HCT116 (cell line): Measurements from ENCODE around the gene PHF21A. TPM values are rescaled to one million over a fixed set of nuclear protein-coding genes. Genes with fewer than 3 reads are reported as not detected.
A peak's percentile ranks its signal among the peaks of the same experiment; 100 is the strongest.
"Not testable (repeated sequence)": the region's sequence is repeated elsewhere in the genome, so short reads cannot be mapped to it uniquely, and the experiment has no call there.

Experiments
- ATAC-seq: fragments of 200-7000 bp; cut with Tn5 transposase; 2 replicates; pipeline ENCODE4 v1.9.1; 2020; ENCODE audit warnings: mild to moderate bottlenecking, moderate library complexity
- BruUV-seq: library from RNA; stranded (reverse); fragments of 400-500 nt; replicated peaks from 2 replicates; lab custom pipeline; 2021; lab: Mats Ljungman, UMichigan
- CTCF ChIA-PET: fragments of 300-600 bp; sonication (Branson Sonifier 250); formaldehyde crosslinking; loops from one replicate; lab custom pipeline; 2021; ENCODE audit warnings: antibody characterized with exemption; lab: Charles Lee
- POLR2A ChIA-PET: fragments of 300-600, 350-600 bp; sonication (Branson Sonifier 250); formaldehyde crosslinking; loops from one replicate; lab custom pipeline; 2021; ENCODE audit warnings: antibody characterized with exemption; lab: Charles Lee
- RAD21 ChIA-PET, 2 experiments: fragments of 300-600 bp; sonication (Branson Sonifier 250); formaldehyde crosslinking; loops; one replicate each; lab custom pipeline; 2023; ENCODE audit warnings: low total read pairs in 2 of 2; ENCODE audit not compliant: uncharacterized antibody in 2 of 2, unreplicated experiment in 2 of 2, low non-redundant PET in 1 of 2; lab: Charles Lee
- DNase-seq: peaks from one replicate; pipeline ENCODE4 v3.0.0-alpha.2; 2010; ENCODE audit warnings: low read depth, low spot score
- H2AFZ ChIP-seq: fragments of 200-600 bp; shearing (Covaris generic), sonication (generic); 2 replicates; pipeline ENCODE4 v1.6.1; 2017; ENCODE audit warnings: low read depth, mixed run types, mixed read lengths, antibody characterized with exemption, low read length; ENCODE audit not compliant: poor library complexity, severe bottlenecking
- H3K27ac ChIP-seq: 2 replicates; pipeline ENCODE4 v1.5.1; 2012; ENCODE audit warnings: low read depth, low read length
- H3K27me3 ChIP-seq: fragments of 200-600 bp; sonication (generic); 2 replicates; pipeline ENCODE4 v1.6.1; 2016; ENCODE audit warnings: mixed run types, low read length, mixed read lengths; ENCODE audit not compliant: insufficient read depth
- H3K36me3 ChIP-seq, 2 experiments: fragments of 200-500 bp in 1 of 2; fragments of 200-600 bp in 1 of 2; sonication (Bioruptor generic) in 1 of 2; sonication (generic) in 1 of 2; 2 replicates each; pipeline versions ENCODE4 v1.5.1 to v1.6.1; 2014 to 2016; ENCODE audit warnings: low read length in 2 of 2, inconsistent platforms in 1 of 2, mixed read lengths in 1 of 2, mixed run types in 1 of 2; ENCODE audit not compliant: insufficient read depth in 2 of 2, control insufficient read depth in 1 of 2
- H3K4me1 ChIP-seq, 2 experiments: fragments of 200-600 bp in 1 of 2; sonication (generic) in 1 of 2; 2 replicates each; pipeline versions ENCODE4 v1.5.1 to v1.6.1; 2012 to 2017; ENCODE audit warnings: low read length in 2 of 2, inconsistent platforms in 1 of 2, mild to moderate bottlenecking in 1 of 2, mixed read lengths in 1 of 2, mixed run types in 1 of 2, moderate library complexity in 1 of 2; ENCODE audit not compliant: insufficient read depth in 2 of 2, control insufficient read depth in 1 of 2
- H3K4me2 ChIP-seq: fragments of 200-600 bp; sonication (generic); 2 replicates; pipeline ENCODE4 v1.6.1; 2017; ENCODE audit warnings: mixed run types, low read length, mixed read lengths
- H3K4me3 ChIP-seq, 2 experiments: fragments of 200-600 bp in 1 of 2; sonication (generic) in 1 of 2; replicated peaks in 1 of 2; 2 replicates each; pipeline ENCODE4 v1.5.1; 2011 to 2016; ENCODE audit warnings: low read length in 2 of 2, control low read depth in 1 of 2, low read depth in 1 of 2, mild to moderate bottlenecking in 1 of 2, mixed read lengths in 1 of 2, mixed run types in 1 of 2
- H3K79me2 ChIP-seq: fragments of 200-600 bp; sonication (generic); 2 replicates; pipeline ENCODE4 v1.6.1; 2017; ENCODE audit warnings: mild to moderate bottlenecking, mixed run types, low read length, moderate library complexity, mixed read lengths; ENCODE audit not compliant: insufficient read depth
- H3K9ac ChIP-seq: fragments of 200-600 bp; sonication (generic); 2 replicates; pipeline ENCODE4 v1.6.1; 2016; ENCODE audit warnings: low read length, mixed read lengths
- H3K9me2 ChIP-seq: fragments of 200-600 bp; sonication (generic), shearing (Covaris generic); 2 replicates; pipeline ENCODE4 v1.6.1; 2017; ENCODE audit warnings: mixed run types, mild to moderate bottlenecking, moderate library complexity; ENCODE audit not compliant: insufficient read depth
- H3K9me3 ChIP-seq, 2 experiments: fragments of 200-500 bp in 1 of 2; fragments of 200-600 bp in 1 of 2; sonication (Bioruptor generic) in 1 of 2; sonication (generic) in 1 of 2; 2 replicates each; pipeline ENCODE4 v1.6.1; 2014 to 2017; ENCODE audit warnings: low read length in 2 of 2, mixed read lengths in 2 of 2, inconsistent platforms in 1 of 2, low read depth in 1 of 2, mild to moderate bottlenecking in 1 of 2, mixed run types in 1 of 2, moderate library complexity in 1 of 2; ENCODE audit not compliant: control insufficient read depth in 1 of 2, insufficient read depth in 1 of 2
- H4K20me1 ChIP-seq: fragments of 200-600 bp; sonication (generic), shearing (Covaris generic); 2 replicates; pipeline ENCODE4 v1.6.1; 2017; ENCODE audit warnings: mixed run types, mild to moderate bottlenecking, moderate library complexity; ENCODE audit not compliant: insufficient read depth
- CTCF ChIP-seq, 3 experiments: fragments of 200-600 bp in 1 of 3; sonication (generic) in 1 of 3; IDR thresholded peaks in 2 of 3; conservative IDR thresholded peaks in 1 of 3; 2 replicates each; pipeline ENCODE4 v1.5.1; 2012 to 2017; ENCODE audit warnings: low read depth in 2 of 3, low read length in 2 of 3, antibody characterized with exemption in 1 of 3, borderline replicate concordance in 1 of 3, control low read depth in 1 of 3, mild to moderate bottlenecking in 1 of 3, mixed read lengths in 1 of 3, mixed run types in 1 of 3, moderate library complexity in 1 of 3; ENCODE audit not compliant: insufficient read depth in 1 of 3
- RAD21 ChIP-seq: IDR thresholded peaks from 2 replicates; pipeline ENCODE4 v1.6.1; 2012; ENCODE audit warnings: low read depth, mild to moderate bottlenecking
- SIN3A ChIP-seq: IDR thresholded peaks from 2 replicates; pipeline ENCODE4 v1.6.1; 2012; ENCODE audit warnings: low read depth
- intact Hi-C: fragments of 100-400 bp; cut with micrococcal nuclease; formaldehyde crosslinking; loops from 2 replicates; pipeline ENCODE4 v1.10.0; 2022
- total RNA-seq: library from RNA; stranded (reverse); gene quantifications from one replicate; pipeline ENCODE4 v1.2.1, GENCODE V29; 2021; ENCODE audit not compliant: unreplicated experiment

PHF21A gene
- total RNA-seq, 1 experiment from 2014 or later = 27.0 TPM

GRCh38 chr11:46117842-46118241, 3.4 kb downstream of the PHF21A start:
- no TSS peak for BruUV-seq
- TF ChIP-seq RAD21 (peak; percentile 8; the same call in 1 of the 2 replicates), SIN3A (no peak), CTCF (IDR thresholded peaks at IDR 0.05 in 2 of 3, conservative IDR thresholded peaks at IDR 0.05 in 1 of 3; ENCODE audit: borderline replicate concordance in 1 of 3, insufficient read depth in 1 of 3, low read depth in 2 of 3, low read length in 2 of 3) (peak; percentile 13 to 63 (median 24); a peak in 3 of 6 replicates)
- TF ChIP-seq, all 23 proteins: peak for 2
- POLR2A ChIA-PET = interaction anchor here (0.7 kb wide), 1 partner anchor 125 kb away, joined by 3 read pairs; no protein-coding TSS in a partner anchor
- Histone ChIP-seq H3K27me3 (no peaks in the 10 kb centered on the region), H3K4me2 (no peak overlapping the region), H4K20me1 (no peaks in the 10 kb centered on the region), H3K36me3 (no peaks in the 10 kb centered on the region), H2AFZ (no peak overlapping the region), H3K4me3 (no peak overlapping the region), H3K9me2 (no peaks in the 10 kb centered on the region), H3K27ac (no peak overlapping the region), H3K9ac (no peak overlapping the region), H3K4me1 (peaks cover 6 to 12% of the 10 kb centered on the region in 2 experiments; a peak in 3 of 4 replicates), H3K9me3 (no peaks in the 10 kb centered on the region), H3K79me2 (peaks cover 4% of the 10 kb centered on the region; the same call in 1 of the 2 replicates)
- DNase-seq (no peak), ATAC-seq (no peak)
- intact Hi-C loops = no loop called here
- RAD21 ChIA-PET = no interaction called here
- CTCF ChIA-PET = interaction anchor here (0.6 to 2.2 kb wide), 6 partner anchors 9 to 501 kb away, joined by 3 to 9 read pairs (median 3); partner anchors contain the start of gene CHRM4

GRCh38 chr11:46116712-46117037, 4.6 kb downstream of the PHF21A start:
- H3K9ac ChIP-seq, H3K79me2 ChIP-seq, H3K4me1 ChIP-seq, ATAC-seq, H3K9me2 ChIP-seq, DNase-seq, H4K20me1 ChIP-seq, H3K27me3 ChIP-seq, BruUV-seq, RAD21 ChIA-PET, H3K27ac ChIP-seq, H3K4me3 ChIP-seq, H3K9me3 ChIP-seq, H3K4me2 ChIP-seq, POLR2A ChIA-PET, H2AFZ ChIP-seq, intact Hi-C loops, H3K36me3 ChIP-seq: not testable (repeated sequence)
- CTCF ChIA-PET = interaction anchor here (2.2 kb wide), 1 partner anchor 11 kb away, joined by 9 read pairs; no protein-coding TSS in a partner anchor
